HCT116 (cell line): ENCODE results near the gene DIP2A. TPM values are rescaled to one million over a fixed set of nuclear protein-coding genes. Genes with fewer than 3 reads are reported as not detected.

Experiments used
- ATAC-seq: fragments of 200-7000 bp; cut with Tn5 transposase; 2 replicates; pipeline ENCODE4 v1.9.1; 2020; ENCODE audit warnings: mild to moderate bottlenecking, moderate library complexity
- BruUV-seq: library from RNA; stranded (reverse); fragments of 400-500 nt; replicated peaks from 2 replicates; lab custom pipeline; 2021; lab: Mats Ljungman, UMichigan
- CTCF ChIA-PET: fragments of 300-600 bp; sonication (Branson Sonifier 250); formaldehyde crosslinking; loops from one replicate; lab custom pipeline; 2021; ENCODE audit warnings: antibody characterized with exemption; lab: Charles Lee
- POLR2A ChIA-PET: fragments of 300-600, 350-600 bp; sonication (Branson Sonifier 250); formaldehyde crosslinking; loops from one replicate; lab custom pipeline; 2021; ENCODE audit warnings: antibody characterized with exemption; lab: Charles Lee
- RAD21 ChIA-PET, 2 experiments: fragments of 300-600 bp; sonication (Branson Sonifier 250); formaldehyde crosslinking; loops; one replicate each; lab custom pipeline; 2023; ENCODE audit warnings: low total read pairs in 2 of 2; ENCODE audit not compliant: uncharacterized antibody in 2 of 2, unreplicated experiment in 2 of 2, low non-redundant PET in 1 of 2; lab: Charles Lee
- DNase-seq: peaks from one replicate; pipeline ENCODE4 v3.0.0-alpha.2; 2010; ENCODE audit warnings: low read depth, low spot score
- H2AFZ ChIP-seq: fragments of 200-600 bp; shearing (Covaris generic), sonication (generic); 2 replicates; pipeline ENCODE4 v1.6.1; 2017; ENCODE audit warnings: low read depth, mixed run types, mixed read lengths, antibody characterized with exemption, low read length; ENCODE audit not compliant: poor library complexity, severe bottlenecking
- H3K27ac ChIP-seq: 2 replicates; pipeline ENCODE4 v1.5.1; 2012; ENCODE audit warnings: low read depth, low read length
- H3K27me3 ChIP-seq: fragments of 200-600 bp; sonication (generic); 2 replicates; pipeline ENCODE4 v1.6.1; 2016; ENCODE audit warnings: mixed run types, low read length, mixed read lengths; ENCODE audit not compliant: insufficient read depth
- H3K36me3 ChIP-seq, 2 experiments: fragments of 200-500 bp in 1 of 2; fragments of 200-600 bp in 1 of 2; sonication (Bioruptor generic) in 1 of 2; sonication (generic) in 1 of 2; 2 replicates each; pipeline versions ENCODE4 v1.5.1 to v1.6.1; 2014 to 2016; ENCODE audit warnings: low read length in 2 of 2, inconsistent platforms in 1 of 2, mixed read lengths in 1 of 2, mixed run types in 1 of 2; ENCODE audit not compliant: insufficient read depth in 2 of 2, control insufficient read depth in 1 of 2
- H3K4me1 ChIP-seq, 2 experiments: fragments of 200-600 bp in 1 of 2; sonication (generic) in 1 of 2; 2 replicates each; pipeline versions ENCODE4 v1.5.1 to v1.6.1; 2012 to 2017; ENCODE audit warnings: low read length in 2 of 2, inconsistent platforms in 1 of 2, mild to moderate bottlenecking in 1 of 2, mixed read lengths in 1 of 2, mixed run types in 1 of 2, moderate library complexity in 1 of 2; ENCODE audit not compliant: insufficient read depth in 2 of 2, control insufficient read depth in 1 of 2
- H3K4me2 ChIP-seq: fragments of 200-600 bp; sonication (generic); 2 replicates; pipeline ENCODE4 v1.6.1; 2017; ENCODE audit warnings: mixed run types, low read length, mixed read lengths
- H3K4me3 ChIP-seq, 2 experiments: fragments of 200-600 bp in 1 of 2; sonication (generic) in 1 of 2; replicated peaks in 1 of 2; 2 replicates each; pipeline ENCODE4 v1.5.1; 2011 to 2016; ENCODE audit warnings: low read length in 2 of 2, control low read depth in 1 of 2, low read depth in 1 of 2, mild to moderate bottlenecking in 1 of 2, mixed read lengths in 1 of 2, mixed run types in 1 of 2
- H3K79me2 ChIP-seq: fragments of 200-600 bp; sonication (generic); 2 replicates; pipeline ENCODE4 v1.6.1; 2017; ENCODE audit warnings: mild to moderate bottlenecking, mixed run types, low read length, moderate library complexity, mixed read lengths; ENCODE audit not compliant: insufficient read depth
- H3K9ac ChIP-seq: fragments of 200-600 bp; sonication (generic); 2 replicates; pipeline ENCODE4 v1.6.1; 2016; ENCODE audit warnings: low read length, mixed read lengths
- H3K9me2 ChIP-seq: fragments of 200-600 bp; sonication (generic), shearing (Covaris generic); 2 replicates; pipeline ENCODE4 v1.6.1; 2017; ENCODE audit warnings: mixed run types, mild to moderate bottlenecking, moderate library complexity; ENCODE audit not compliant: insufficient read depth
- H3K9me3 ChIP-seq, 2 experiments: fragments of 200-500 bp in 1 of 2; fragments of 200-600 bp in 1 of 2; sonication (Bioruptor generic) in 1 of 2; sonication (generic) in 1 of 2; 2 replicates each; pipeline ENCODE4 v1.6.1; 2014 to 2017; ENCODE audit warnings: low read length in 2 of 2, mixed read lengths in 2 of 2, inconsistent platforms in 1 of 2, low read depth in 1 of 2, mild to moderate bottlenecking in 1 of 2, mixed run types in 1 of 2, moderate library complexity in 1 of 2; ENCODE audit not compliant: control insufficient read depth in 1 of 2, insufficient read depth in 1 of 2
- H4K20me1 ChIP-seq: fragments of 200-600 bp; sonication (generic), shearing (Covaris generic); 2 replicates; pipeline ENCODE4 v1.6.1; 2017; ENCODE audit warnings: mixed run types, mild to moderate bottlenecking, moderate library complexity; ENCODE audit not compliant: insufficient read depth
- CBX3 ChIP-seq: IDR thresholded peaks from 2 replicates; pipeline ENCODE4 v1.6.1; 2012; ENCODE audit warnings: low read depth
- EGR1 ChIP-seq: IDR thresholded peaks from 2 replicates; pipeline ENCODE4 v1.6.1; 2012; ENCODE audit warnings: low read depth
- ELF1 ChIP-seq: IDR thresholded peaks from 2 replicates; pipeline ENCODE4 v1.6.1; 2012; ENCODE audit warnings: low read depth, borderline replicate concordance
- EZH2 ChIP-seq: fragments of 200-600 bp; sonication (generic); IDR thresholded peaks from 2 replicates; pipeline ENCODE4 v1.6.1; 2017; ENCODE audit warnings: antibody characterized with exemption, mixed run types
- FOSL1 ChIP-seq: IDR thresholded peaks from 2 replicates; pipeline ENCODE4 v1.6.1; 2012; ENCODE audit warnings: low read depth
- JUND ChIP-seq: IDR thresholded peaks from 2 replicates; pipeline ENCODE4 v1.6.1; 2012
- POLR2A ChIP-seq: IDR thresholded peaks from 2 replicates; pipeline ENCODE4 v1.7.0; 2011; ENCODE audit warnings: borderline replicate concordance; ENCODE audit not compliant: insufficient read depth, insufficient read length; ENCODE audit errors: extremely low read depth
- RAD21 ChIP-seq: IDR thresholded peaks from 2 replicates; pipeline ENCODE4 v1.6.1; 2012; ENCODE audit warnings: low read depth, mild to moderate bottlenecking
- SIN3A ChIP-seq: IDR thresholded peaks from 2 replicates; pipeline ENCODE4 v1.6.1; 2012; ENCODE audit warnings: low read depth
- SP1 ChIP-seq: IDR thresholded peaks from 2 replicates; pipeline ENCODE4 v1.6.1; 2012; ENCODE audit warnings: low read depth
- SRF ChIP-seq: IDR thresholded peaks from 2 replicates; pipeline ENCODE4 v1.6.1; 2012; ENCODE audit warnings: low read depth
- TCF7L2 ChIP-seq: IDR thresholded peaks from 2 replicates; pipeline ENCODE4 v1.7.0; 2011; ENCODE audit warnings: borderline replicate concordance, inconsistent platforms; ENCODE audit not compliant: insufficient read depth, insufficient read length; ENCODE audit errors: extremely low read depth
- ZNF274 ChIP-seq: fragments of 200-500 bp; sonication (Bioruptor generic); IDR thresholded peaks from 2 replicates; pipeline ENCODE4 v1.6.1; 2014; ENCODE audit warnings: mild to moderate bottlenecking, low read depth, low read length, inconsistent platforms
- intact Hi-C: fragments of 100-400 bp; cut with micrococcal nuclease; formaldehyde crosslinking; loops from 2 replicates; pipeline ENCODE4 v1.10.0; 2022
- total RNA-seq: library from RNA; stranded (reverse); gene quantifications from one replicate; pipeline ENCODE4 v1.2.1, GENCODE V29; 2021; ENCODE audit not compliant: unreplicated experiment
- TF ChIP-seq, protein P1 (sequence below): IDR thresholded peaks from 2 replicates; pipeline ENCODE4 v1.6.1; 2012
- TF ChIP-seq, protein P2 (sequence below): IDR thresholded peaks from 2 replicates; pipeline ENCODE4 v1.6.1; 2012; ENCODE audit warnings: low read depth
- TF ChIP-seq, protein P3 (sequence below), 3 experiments: fragments of 200-600 bp in 1 of 3; sonication (generic) in 1 of 3; IDR thresholded peaks in 2 of 3; conservative IDR thresholded peaks in 1 of 3; 2 replicates each; pipeline ENCODE4 v1.5.1; 2012 to 2017; ENCODE audit warnings: low read depth in 2 of 3, low read length in 2 of 3, antibody characterized with exemption in 1 of 3, borderline replicate concordance in 1 of 3, control low read depth in 1 of 3, mild to moderate bottlenecking in 1 of 3, mixed read lengths in 1 of 3, mixed run types in 1 of 3, moderate library complexity in 1 of 3; ENCODE audit not compliant: insufficient read depth in 1 of 3

Gene DIP2A
- total RNA-seq, 1 experiment from 2014 or later, result 39.9 TPM

DNA sequence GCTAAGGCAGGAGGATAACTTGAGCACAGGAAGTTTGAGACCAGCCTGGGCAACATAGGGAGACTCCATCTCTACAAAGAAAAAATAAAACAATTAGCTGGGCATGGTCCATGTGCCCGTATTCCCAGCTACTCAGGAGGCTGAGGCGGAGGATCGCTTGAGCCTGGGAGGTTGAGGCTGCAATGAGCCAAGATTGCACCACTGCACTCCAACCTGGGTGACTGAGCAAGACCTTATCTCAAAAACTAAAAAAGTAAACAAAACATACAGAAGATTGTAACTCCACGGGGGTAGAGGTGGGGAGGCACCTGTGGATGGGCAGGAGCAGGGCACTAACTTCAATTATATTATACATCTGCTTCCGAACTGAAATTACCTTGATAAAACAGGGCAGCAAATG is 141.6 kb downstream of the DIP2A start:
- no peak overlapping the region for H3K4me3 ChIP-seq
- no peaks in the 10 kb centered on the region for H3K79me2 ChIP-seq
- H2AFZ ChIP-seq, result no peak overlapping the region
- TF ChIP-seq EZH2, result no peak
- TF ChIP-seq FOSL1, result no peak
- no peak for TF ChIP-seq TCF7L2
- no peak for TF ChIP-seq ELF1
- TF ChIP-seq CBX3, result no peak
- TF ChIP-seq, all 23 proteins: peak for 0
- Histone ChIP-seq H4K20me1 (no peaks in the 10 kb centered on the region), H3K4me2 (no peak overlapping the region), H3K27me3 (no peaks in the 10 kb centered on the region), H3K9me3 (no peaks in the 10 kb centered on the region), H3K4me1 (no peaks in the 10 kb centered on the region), H3K9me2 (no peaks in the 10 kb centered on the region), H3K27ac (no peak overlapping the region), H3K36me3 (no peaks in the 10 kb centered on the region), H3K9ac (no peak overlapping the region)
- ChIA-PET POLR2A (no interaction called here), RAD21 (no interaction called here), CTCF (no interaction called here)
- ATAC-seq (no peak), DNase-seq (no peak)
- no TSS peak for BruUV-seq
- intact Hi-C loops, result no loop called here

DNA sequence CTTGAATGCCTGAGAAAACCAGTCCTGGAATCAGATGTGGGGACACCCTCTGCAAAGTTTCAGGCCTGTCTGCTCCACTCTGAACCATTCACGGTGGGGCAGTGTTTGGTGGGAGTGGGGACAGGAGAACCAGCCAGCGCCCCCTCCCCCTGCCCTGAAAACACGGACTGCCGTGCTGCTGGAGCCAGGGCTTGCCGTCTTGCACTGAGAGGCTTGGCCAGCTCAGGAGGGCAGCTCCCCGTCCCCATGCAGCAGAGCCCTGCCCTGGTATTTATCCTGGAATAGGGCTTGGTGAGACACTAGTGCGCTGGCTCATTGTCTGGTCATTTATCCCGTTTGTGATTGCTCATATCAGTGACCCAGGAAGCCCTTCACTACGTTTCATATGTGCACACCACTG is 142.3 kb downstream of the DIP2A start:
- Histone ChIP-seq H3K9me2 (no peaks in the 10 kb centered on the region), H3K79me2 (no peaks in the 10 kb centered on the region), H3K4me3 (no peak overlapping the region), H3K27ac (no peak overlapping the region), H3K4me1 (no peaks in the 10 kb centered on the region), H3K36me3 (no peaks in the 10 kb centered on the region), H3K9ac (no peak overlapping the region), H4K20me1 (no peaks in the 10 kb centered on the region), H3K27me3 (no peaks in the 10 kb centered on the region), H2AFZ (no peak overlapping the region), H3K9me3 (no peaks in the 10 kb centered on the region), H3K4me2 (no peak overlapping the region)
- no peak for TF ChIP-seq SP1
- TF ChIP-seq POLR2A, result no peak
- TF ChIP-seq SIN3A, result no peak
- TF ChIP-seq, protein P1, sequence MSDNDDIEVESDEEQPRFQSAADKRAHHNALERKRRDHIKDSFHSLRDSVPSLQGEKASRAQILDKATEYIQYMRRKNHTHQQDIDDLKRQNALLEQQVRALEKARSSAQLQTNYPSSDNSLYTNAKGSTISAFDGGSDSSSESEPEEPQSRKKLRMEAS, result no peak
- TF ChIP-seq EGR1, result no peak
- TF ChIP-seq, protein P2, sequence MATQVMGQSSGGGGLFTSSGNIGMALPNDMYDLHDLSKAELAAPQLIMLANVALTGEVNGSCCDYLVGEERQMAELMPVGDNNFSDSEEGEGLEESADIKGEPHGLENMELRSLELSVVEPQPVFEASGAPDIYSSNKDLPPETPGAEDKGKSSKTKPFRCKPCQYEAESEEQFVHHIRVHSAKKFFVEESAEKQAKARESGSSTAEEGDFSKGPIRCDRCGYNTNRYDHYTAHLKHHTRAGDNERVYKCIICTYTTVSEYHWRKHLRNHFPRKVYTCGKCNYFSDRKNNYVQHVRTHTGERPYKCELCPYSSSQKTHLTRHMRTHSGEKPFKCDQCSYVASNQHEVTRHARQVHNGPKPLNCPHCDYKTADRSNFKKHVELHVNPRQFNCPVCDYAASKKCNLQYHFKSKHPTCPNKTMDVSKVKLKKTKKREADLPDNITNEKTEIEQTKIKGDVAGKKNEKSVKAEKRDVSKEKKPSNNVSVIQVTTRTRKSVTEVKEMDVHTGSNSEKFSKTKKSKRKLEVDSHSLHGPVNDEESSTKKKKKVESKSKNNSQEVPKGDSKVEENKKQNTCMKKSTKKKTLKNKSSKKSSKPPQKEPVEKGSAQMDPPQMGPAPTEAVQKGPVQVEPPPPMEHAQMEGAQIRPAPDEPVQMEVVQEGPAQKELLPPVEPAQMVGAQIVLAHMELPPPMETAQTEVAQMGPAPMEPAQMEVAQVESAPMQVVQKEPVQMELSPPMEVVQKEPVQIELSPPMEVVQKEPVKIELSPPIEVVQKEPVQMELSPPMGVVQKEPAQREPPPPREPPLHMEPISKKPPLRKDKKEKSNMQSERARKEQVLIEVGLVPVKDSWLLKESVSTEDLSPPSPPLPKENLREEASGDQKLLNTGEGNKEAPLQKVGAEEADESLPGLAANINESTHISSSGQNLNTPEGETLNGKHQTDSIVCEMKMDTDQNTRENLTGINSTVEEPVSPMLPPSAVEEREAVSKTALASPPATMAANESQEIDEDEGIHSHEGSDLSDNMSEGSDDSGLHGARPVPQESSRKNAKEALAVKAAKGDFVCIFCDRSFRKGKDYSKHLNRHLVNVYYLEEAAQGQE, result no peak
- TF ChIP-seq FOSL1, result no peak
- no peak for TF ChIP-seq JUND
- TF ChIP-seq RAD21, result no peak
- no peak for TF ChIP-seq ZNF274
- TF ChIP-seq, protein P3, sequence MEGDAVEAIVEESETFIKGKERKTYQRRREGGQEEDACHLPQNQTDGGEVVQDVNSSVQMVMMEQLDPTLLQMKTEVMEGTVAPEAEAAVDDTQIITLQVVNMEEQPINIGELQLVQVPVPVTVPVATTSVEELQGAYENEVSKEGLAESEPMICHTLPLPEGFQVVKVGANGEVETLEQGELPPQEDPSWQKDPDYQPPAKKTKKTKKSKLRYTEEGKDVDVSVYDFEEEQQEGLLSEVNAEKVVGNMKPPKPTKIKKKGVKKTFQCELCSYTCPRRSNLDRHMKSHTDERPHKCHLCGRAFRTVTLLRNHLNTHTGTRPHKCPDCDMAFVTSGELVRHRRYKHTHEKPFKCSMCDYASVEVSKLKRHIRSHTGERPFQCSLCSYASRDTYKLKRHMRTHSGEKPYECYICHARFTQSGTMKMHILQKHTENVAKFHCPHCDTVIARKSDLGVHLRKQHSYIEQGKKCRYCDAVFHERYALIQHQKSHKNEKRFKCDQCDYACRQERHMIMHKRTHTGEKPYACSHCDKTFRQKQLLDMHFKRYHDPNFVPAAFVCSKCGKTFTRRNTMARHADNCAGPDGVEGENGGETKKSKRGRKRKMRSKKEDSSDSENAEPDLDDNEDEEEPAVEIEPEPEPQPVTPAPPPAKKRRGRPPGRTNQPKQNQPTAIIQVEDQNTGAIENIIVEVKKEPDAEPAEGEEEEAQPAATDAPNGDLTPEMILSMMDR (IDR thresholded peaks at IDR 0.05 in 2 of 3, conservative IDR thresholded peaks at IDR 0.05 in 1 of 3; ENCODE audit: borderline replicate concordance in 1 of 3, insufficient read depth in 1 of 3, low read depth in 2 of 3, low read length in 2 of 3), result no peak
- TF ChIP-seq SRF, result no peak
- intact Hi-C loops, result no loop called here
- CTCF ChIA-PET, result no interaction called here
- RAD21 ChIA-PET, result no interaction called here
- BruUV-seq, result no TSS peak
- DNase-seq (no peak), ATAC-seq (no peak)
- POLR2A ChIA-PET, result no interaction called here
